Uterus (tissue), 4 donors: ENCODE measurements around the gene CXXC5. TPM values are rescaled to one million over a fixed set of nuclear protein-coding genes. Genes with fewer than 3 reads are reported as not detected.

Experiments used
- DNase-seq, 2 donors: peaks; one replicate each; pipeline ENCODE4 v3.0.0-alpha.2; 2019 to 2020
- H3K27ac ChIP-seq, 2 donors: fragments of 200-600 bp; sonication (generic); 1 replicate in 1 of 2; 2 replicates in 1 of 2; pipeline ENCODE4 v1.5.1; 2016 to 2018
- H3K27me3 ChIP-seq, 2 donors: fragments of 200-600 bp; sonication (generic); one replicate each; pipeline ENCODE4 v1.5.1; 2018 to 2019; ENCODE audit warnings: control low read depth in 1 of 2
- H3K36me3 ChIP-seq, 2 donors: fragments of 200-600 bp; sonication (generic); one replicate each; pipeline ENCODE4 v1.5.1; 2019; ENCODE audit warnings: control low read depth in 1 of 2
- H3K4me1 ChIP-seq, 2 donors: fragments of 200-600 bp; sonication (generic); one replicate each; pipeline ENCODE4 v1.5.1; 2018 to 2019; ENCODE audit warnings: control low read depth in 1 of 2
- H3K4me3 ChIP-seq, 2 donors: fragments of 200-600 bp; sonication (generic); 1 replicate in 1 of 2; 2 replicates in 1 of 2; pipeline ENCODE4 v1.5.1; 2018 to 2019; ENCODE audit warnings: mild to moderate bottlenecking in 1 of 2
- H3K9me3 ChIP-seq, 2 donors: fragments of 200-600 bp; sonication (generic); one replicate each; pipeline ENCODE4 v1.5.1; 2019; ENCODE audit warnings: control low read depth in 1 of 2
- CTCF ChIP-seq, 4 experiments: fragments of 200-600 bp in 2 of 4; fragments of 450-650 bp in 2 of 4; sonication (generic) in 2 of 4; IDR thresholded peaks; one replicate each; pipeline ENCODE4 v1.5.1; 2016 to 2019; ENCODE audit warnings: antibody characterized with exemption in 4 of 4, mild to moderate bottlenecking in 2 of 4, moderate library complexity in 1 of 4
- POLR2A ChIP-seq, 2 donors: fragments of 450-650 bp; IDR thresholded peaks; one replicate each; pipeline ENCODE4 v1.6.1; 2016; ENCODE audit warnings: antibody characterized with exemption in 2 of 2, mild to moderate bottlenecking in 1 of 2, moderate library complexity in 1 of 2
- intact Hi-C: fragments of 100-400 bp; cut with DNase I; formaldehyde crosslinking; loops from one replicate; pipeline ENCODE4 v1.15.1; 2023; ENCODE audit warnings: low total_unique reads
- total RNA-seq, 4 donors: library from RNA; depleted of rRNA in 3 of 4; stranded (reverse); fragments of >200 nt in 3 of 4; gene quantifications; one replicate each; pipeline versions ENCODE4 v1.1.0 to v1.2.4, GENCODE V29; 2014 to 2023
- donor health status: DM: yes; HTN: yes; CAD: no.

The CXXC5 gene
- total RNA-seq, 4 donors from 2014 or later: 3.3 to 51.3 (median 35.0) TPM

GRCh38 chr5:139645430-139645871, 2.7 kb upstream of the CXXC5 start:
- H3K27ac ChIP-seq: no peak overlapping the region
- H3K4me3 ChIP-seq: no peak overlapping the region
- TF ChIP-seq POLR2A (IDR thresholded peaks at IDR 0.05): no peak
- TF ChIP-seq CTCF (IDR thresholded peaks at IDR 0.05): no peak
- DNase-seq: no peak
- H3K4me1 ChIP-seq: peaks cover 0 to 8% of the 10 kb centered on the region in 2 donors
- intact Hi-C loops: no loop called here
- H3K36me3 ChIP-seq: no peaks in the 10 kb centered on the region
- no peaks in the 10 kb centered on the region for H3K9me3 ChIP-seq
- H3K27me3 ChIP-seq: no peaks in the 10 kb centered on the region

- DNase-seq: no peak
- H3K4me1 ChIP-seq: peaks cover 0 to 11% of the 10 kb centered on the region in 2 donors
- no peaks in the 10 kb centered on the region for H3K36me3 ChIP-seq
- H3K27ac ChIP-seq: no peak overlapping the region
- TF ChIP-seq POLR2A (IDR thresholded peaks at IDR 0.05) (no peak), CTCF (IDR thresholded peaks at IDR 0.05) (no peak)
- no peaks in the 10 kb centered on the region for H3K27me3 ChIP-seq
- intact Hi-C loops: no loop called here
- H3K9me3 ChIP-seq: no peaks in the 10 kb centered on the region
- H3K4me3 ChIP-seq: no peak overlapping the region
Observed at GRCh38 chr5:139646111-139646510, 2.0 kb upstream of the CXXC5 start.

- Histone ChIP-seq H3K4me1 (peaks cover 0 to 17% of the 10 kb centered on the region in 2 donors), H3K9me3 (no peaks in the 10 kb centered on the region), H3K27me3 (no peaks in the 10 kb centered on the region), H3K27ac (peak overlapping the region; percentile 3 to 38), H3K36me3 (no peaks in the 10 kb centered on the region), H3K4me3 (peak overlapping the region in 1 of 2 donors; percentile 1)
- no peak for TF ChIP-seq POLR2A (IDR thresholded peaks at IDR 0.05)
- no peak for TF ChIP-seq CTCF (IDR thresholded peaks at IDR 0.05)
- intact Hi-C loops: no loop called here
- peak in 1 of 2 donors; percentile 22 for DNase-seq
Observed at GRCh38 chr5:139646912-139647505, 1.1 kb upstream of the CXXC5 start.

GRCh38 chr5:139647506-139648204, 494 bp upstream of the CXXC5 start:
- Histone ChIP-seq H3K27me3 (no peaks in the 10 kb centered on the region), H3K4me1 (peaks cover 0 to 22% of the 10 kb centered on the region in 2 donors)
- intact Hi-C loops: no loop called here

More at GRCh38 chr5:139647506-139648204, 494 bp upstream of the CXXC5 start:
- H3K4me3 ChIP-seq: peak overlapping the region; percentile 72 to 79
- H3K27ac ChIP-seq: peak overlapping the region in 1 of 2 donors; percentile 88
- TF ChIP-seq CTCF (IDR thresholded peaks at IDR 0.05) (no peak), POLR2A (IDR thresholded peaks at IDR 0.05) (no peak)
- DNase-seq: peak in 1 of 2 donors; percentile 18
- no peaks in the 10 kb centered on the region for H3K36me3 ChIP-seq
- no peaks in the 10 kb centered on the region for H3K9me3 ChIP-seq
